Measurements from ENCODE around the gene UBE3C. TPM values are rescaled to one million over a fixed set of nuclear protein-coding genes. Genes with fewer than 3 reads are reported as not detected.

The UBE3C gene
- total and polyA plus RNA-seq, 2 of the 13 experiments (the other 11 are each of a cell fraction or from before 2014, with no cell fraction given) = 27.0 to 48.2 TPM

- TF ChIP-seq POGK (CRISPR knock-in tag; conservative IDR thresholded peaks at IDR 0.05) = peak; percentile 50; the same call in 1 of the 2 replicates
- TF ChIP-seq HOXA5 (CRISPR knock-in tag; IDR thresholded peaks at IDR 0.05) = no peak
- no peak for TF ChIP-seq PCBP2 (optimal IDR thresholded peaks at IDR 0.05; ENCODE audit: low read depth, low read length, poor library complexity, severe bottlenecking)
- TF ChIP-seq CEBPZ (IDR thresholded peaks at IDR 0.05; ENCODE audit: low read length) = no peak
- TF ChIP-seq MEIS2 (CRISPR knock-in tag; IDR thresholded peaks at IDR 0.05) = no peak; the same call in 1 of the 2 replicates
- TF ChIP-seq PAWR (CRISPR knock-in tag; IDR thresholded peaks at IDR 0.05; ENCODE audit: borderline replicate concordance) = no peak
- TF ChIP-seq NFE2 (CRISPR knock-in tag; IDR thresholded peaks at IDR 0.05) = no peak
- TF ChIP-seq, protein P1, sequence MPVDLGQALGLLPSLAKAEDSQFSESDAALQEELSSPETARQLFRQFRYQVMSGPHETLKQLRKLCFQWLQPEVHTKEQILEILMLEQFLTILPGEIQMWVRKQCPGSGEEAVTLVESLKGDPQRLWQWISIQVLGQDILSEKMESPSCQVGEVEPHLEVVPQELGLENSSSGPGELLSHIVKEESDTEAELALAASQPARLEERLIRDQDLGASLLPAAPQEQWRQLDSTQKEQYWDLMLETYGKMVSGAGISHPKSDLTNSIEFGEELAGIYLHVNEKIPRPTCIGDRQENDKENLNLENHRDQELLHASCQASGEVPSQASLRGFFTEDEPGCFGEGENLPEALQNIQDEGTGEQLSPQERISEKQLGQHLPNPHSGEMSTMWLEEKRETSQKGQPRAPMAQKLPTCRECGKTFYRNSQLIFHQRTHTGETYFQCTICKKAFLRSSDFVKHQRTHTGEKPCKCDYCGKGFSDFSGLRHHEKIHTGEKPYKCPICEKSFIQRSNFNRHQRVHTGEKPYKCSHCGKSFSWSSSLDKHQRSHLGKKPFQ (CRISPR knock-in tag; IDR thresholded peaks at IDR 0.05; ENCODE audit: insufficient replicate concordance) = peak; percentile 26
- 0 out of 2 replicates have a peak, but pooled peaks have one; percentile 23 for TF ChIP-seq GATAD1 (CRISPR knock-in tag; IDR thresholded peaks at IDR 0.05)
- no peak for TF ChIP-seq ZNF3 (CRISPR knock-in tag; IDR thresholded peaks at IDR 0.05)
- peak; percentile 46 to 84; a peak in 3 of 4 replicates for TF ChIP-seq POLR2A (IDR thresholded peaks at IDR 0.05; ENCODE audit: insufficient read depth in 1 of 2, low read depth in 2 of 2, low read length in 2 of 2)
- no peak for TF ChIP-seq ZMAT5 (CRISPR knock-in tag; IDR thresholded peaks at IDR 0.05; ENCODE audit: borderline replicate concordance, low read depth)
- no peak for TF ChIP-seq ZNF24 (IDR thresholded peaks at IDR 0.05)
- no peak for TF ChIP-seq KLF6 (CRISPR knock-in tag; IDR thresholded peaks at IDR 0.05)
- no peak for TF ChIP-seq PPARG (CRISPR knock-in tag; conservative IDR thresholded peaks at IDR 0.05)
- no peak for TF ChIP-seq ZNF552 (CRISPR knock-in tag; IDR thresholded peaks at IDR 0.05; ENCODE audit: borderline replicate concordance)
- peak; percentile 28; the same call in 1 of the 2 replicates for TF ChIP-seq KDM5B (CRISPR knock-in tag; IDR thresholded peaks at IDR 0.05; ENCODE audit: borderline replicate concordance)
- no peak for TF ChIP-seq ZNF878 (CRISPR knock-in tag; IDR thresholded peaks at IDR 0.05)
- TF ChIP-seq MEF2D (CRISPR knock-in tag; IDR thresholded peaks at IDR 0.05) = no peak
- no peak for TF ChIP-seq E2F2 (CRISPR knock-in tag; IDR thresholded peaks at IDR 0.05; ENCODE audit: borderline replicate concordance)
- TF ChIP-seq, protein P2, sequence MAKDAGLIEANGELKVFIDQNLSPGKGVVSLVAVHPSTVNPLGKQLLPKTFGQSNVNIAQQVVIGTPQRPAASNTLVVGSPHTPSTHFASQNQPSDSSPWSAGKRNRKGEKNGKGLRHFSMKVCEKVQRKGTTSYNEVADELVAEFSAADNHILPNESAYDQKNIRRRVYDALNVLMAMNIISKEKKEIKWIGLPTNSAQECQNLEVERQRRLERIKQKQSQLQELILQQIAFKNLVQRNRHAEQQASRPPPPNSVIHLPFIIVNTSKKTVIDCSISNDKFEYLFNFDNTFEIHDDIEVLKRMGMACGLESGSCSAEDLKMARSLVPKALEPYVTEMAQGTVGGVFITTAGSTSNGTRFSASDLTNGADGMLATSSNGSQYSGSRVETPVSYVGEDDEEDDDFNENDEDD (CRISPR knock-in tag; IDR thresholded peaks at IDR 0.05; ENCODE audit: borderline replicate concordance) = peak; percentile 85
Measured at GRCh38 chr7:157138424-157139110, at the start of gene UBE3C (continued).

Measured in HepG2 (cell line).